AG04449 (cell line): Measurements from ENCODE around the gene PNPLA7.

Experiments used
- CTCF ChIA-PET: fragments of 350-600 bp; formaldehyde crosslinking; extraction: SDS; loops from one replicate; lab custom pipeline; 2021; ENCODE audit warnings: antibody characterized with exemption; lab: Yijun Ruan, JAX
- POLR2A ChIA-PET: fragments of 400-600, 350-600 bp; formaldehyde crosslinking; extraction: SDS; loops from one replicate; lab custom pipeline; 2020; ENCODE audit warnings: antibody characterized with exemption, inconsistent platforms; lab: Yijun Ruan, JAX
- DNase-seq: peaks from one replicate; pipeline ENCODE4 v3.0.0-alpha.2; 2010; ENCODE audit warnings: low read depth, low spot score
- H3K4me3 ChIP-seq: 2 replicates; pipeline ENCODE4 v1.5.1; 2011; ENCODE audit warnings: low read depth, mild to moderate bottlenecking, control low read depth, low read length
- CTCF ChIP-seq: IDR thresholded peaks from one replicate; pipeline ENCODE4 v1.5.1; 2011; ENCODE audit warnings: mild to moderate bottlenecking, moderate library complexity, low read length, control low read depth, inconsistent platforms; ENCODE audit not compliant: insufficient read depth; ENCODE audit errors: missing control alignments

The PNPLA7 gene

GRCh38 chr9:137447722-137448601 lies 102.2 kb downstream of the PNPLA7 start:
- no peak for DNase-seq
- no peak for TF ChIP-seq CTCF
- POLR2A ChIA-PET: interaction anchor here (1.2 kb wide), 1 partner anchor 11 kb away, joined by 4 read pairs; the partner anchor contains the start of gene NSMF
- no peak overlapping the region for H3K4me3 ChIP-seq
- CTCF ChIA-PET: interaction anchor here (0.7 to 2.4 kb wide), 2 partner anchors 10 to 25 kb away, joined by 3 to 11 read pairs; partner anchors contain the start of genes EXD3 and NOXA1

- DNase-seq: no peak
- no peak overlapping the region for H3K4me3 ChIP-seq
- no peak for TF ChIP-seq CTCF
- ChIA-PET CTCF (interaction anchor here (0.7 to 2.4 kb wide), 9 partner anchors 8 to 160 kb away, joined by 3 to 12 read pairs (median 4); partner anchors contain the start of genes EXD3, NOXA1 and NRARP), POLR2A (interaction anchor here (0.7 kb wide), 1 partner anchor 22 kb away, joined by 3 read pairs; no protein-coding TSS in a partner anchor)
Observed at GRCh38 chr9:137446851-137447471, 103.2 kb downstream of the PNPLA7 start.

GRCh38 chr9:137445930-137446431 lies 104.2 kb downstream of the PNPLA7 start:
- ChIA-PET POLR2A (interaction anchor here (0.7 to 0.9 kb wide), 2 partner anchors 14 to 21 kb away, joined by 3 to 4 read pairs; partner anchors contain the start of gene NSMF), CTCF (interaction anchor here (0.7 to 3.3 kb wide), 17 partner anchors 8 to 159 kb away, joined by 3 to 14 read pairs (median 5); partner anchors contain the start of genes EXD3, NOXA1 and NRARP)
- DNase-seq: no peak
- H3K4me3 ChIP-seq: no peak overlapping the region
- no peak for TF ChIP-seq CTCF

- peak; percentile 78 for TF ChIP-seq CTCF
- DNase-seq: no peak
- POLR2A ChIA-PET: interaction anchor here (0.9 kb wide), 1 partner anchor 14 kb away, joined by 4 read pairs; the partner anchor contains the start of gene NSMF
- H3K4me3 ChIP-seq: no peak overlapping the region
- CTCF ChIA-PET: interaction anchor here (0.8 to 3.3 kb wide), 17 partner anchors 9 to 168 kb away, joined by 3 to 14 read pairs (median 6); partner anchors contain the start of genes EXD3, NOXA1, NRARP and TOR4A
Observed at GRCh38 chr9:137445275-137445807, 104.9 kb downstream of the PNPLA7 start.

GRCh38 chr9:137444106-137444790 lies 106.0 kb downstream of the PNPLA7 start:
- DNase-seq: no peak
- TF ChIP-seq CTCF: no peak
- H3K4me3 ChIP-seq: no peak overlapping the region
- ChIA-PET CTCF (interaction anchor here (0.7 to 3.3 kb wide), 19 partner anchors 7 to 167 kb away, joined by 3 to 27 read pairs (median 5); partner anchors contain the start of genes EXD3, NOXA1, NRARP and NSMF), POLR2A (no interaction called here)
